HG02623 (cell line): ENCODE results near the gene APOC4.
"Not testable (repeated sequence)": the region's sequence is repeated elsewhere in the genome, so short reads cannot be mapped to it uniquely, and the experiment has no call there.

Experiments used
- ATAC-seq: cut with Tn5 transposase; IDR thresholded peaks from one replicate; pipeline ENCODE4 v1.9.1; 2021; ENCODE audit warnings: moderate library complexity; ENCODE audit not compliant: unreplicated experiment

The APOC4 gene

DNA sequence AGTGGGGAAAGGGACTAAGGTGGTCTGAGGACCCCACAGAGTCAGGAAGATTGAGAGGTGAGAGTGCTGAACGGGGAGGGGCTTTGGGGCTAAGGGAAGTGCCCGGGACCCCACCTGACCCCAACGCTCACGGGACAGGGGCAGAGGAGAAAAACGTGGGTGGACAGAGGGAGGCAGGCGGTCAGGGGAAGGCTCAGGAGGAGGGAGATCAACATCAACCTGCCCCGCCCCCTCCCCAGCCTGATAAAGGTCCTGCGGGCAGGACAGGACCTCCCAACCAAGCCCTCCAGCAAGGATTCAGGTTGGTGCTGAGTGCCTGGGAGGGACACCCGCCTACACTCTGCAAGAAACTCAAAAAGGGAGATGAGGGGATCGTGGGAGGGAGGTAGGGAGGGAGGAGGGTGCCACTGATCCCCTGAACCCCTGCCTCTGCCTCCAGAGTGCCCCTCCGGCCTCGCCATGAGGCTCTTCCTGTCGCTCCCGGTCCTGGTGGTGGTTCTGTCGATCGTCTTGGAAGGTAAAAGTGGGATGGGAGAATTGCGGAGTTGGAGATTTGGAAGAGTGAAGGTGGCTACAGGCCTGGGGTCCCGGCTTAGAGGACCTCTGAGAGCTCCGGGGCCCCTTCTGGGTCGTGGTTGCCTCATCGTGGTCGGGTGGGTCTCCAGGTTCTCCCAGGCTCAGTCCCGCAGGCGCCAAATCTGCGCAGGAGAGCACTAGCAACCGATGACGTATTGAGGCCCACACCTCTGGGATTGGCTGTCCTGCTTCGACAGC is 27.4 kb upstream of the APOC4 start, which contains the start of gene APOC1:
Gene APOC1 (plus strand): TSS at position 176 of the 774 bp plus-strand sequence. CDS start 284 bp downstream, at position 460.
- ATAC-seq: peak; percentile 82

- no peak for ATAC-seq
Observed at GRCh38 chr19:44924243-44924725, 17.8 kb upstream of the APOC4 start.

- no peak for ATAC-seq
Observed at GRCh38 chr19:44925114-44925891, 16.7 kb upstream of the APOC4 start.

DNA sequence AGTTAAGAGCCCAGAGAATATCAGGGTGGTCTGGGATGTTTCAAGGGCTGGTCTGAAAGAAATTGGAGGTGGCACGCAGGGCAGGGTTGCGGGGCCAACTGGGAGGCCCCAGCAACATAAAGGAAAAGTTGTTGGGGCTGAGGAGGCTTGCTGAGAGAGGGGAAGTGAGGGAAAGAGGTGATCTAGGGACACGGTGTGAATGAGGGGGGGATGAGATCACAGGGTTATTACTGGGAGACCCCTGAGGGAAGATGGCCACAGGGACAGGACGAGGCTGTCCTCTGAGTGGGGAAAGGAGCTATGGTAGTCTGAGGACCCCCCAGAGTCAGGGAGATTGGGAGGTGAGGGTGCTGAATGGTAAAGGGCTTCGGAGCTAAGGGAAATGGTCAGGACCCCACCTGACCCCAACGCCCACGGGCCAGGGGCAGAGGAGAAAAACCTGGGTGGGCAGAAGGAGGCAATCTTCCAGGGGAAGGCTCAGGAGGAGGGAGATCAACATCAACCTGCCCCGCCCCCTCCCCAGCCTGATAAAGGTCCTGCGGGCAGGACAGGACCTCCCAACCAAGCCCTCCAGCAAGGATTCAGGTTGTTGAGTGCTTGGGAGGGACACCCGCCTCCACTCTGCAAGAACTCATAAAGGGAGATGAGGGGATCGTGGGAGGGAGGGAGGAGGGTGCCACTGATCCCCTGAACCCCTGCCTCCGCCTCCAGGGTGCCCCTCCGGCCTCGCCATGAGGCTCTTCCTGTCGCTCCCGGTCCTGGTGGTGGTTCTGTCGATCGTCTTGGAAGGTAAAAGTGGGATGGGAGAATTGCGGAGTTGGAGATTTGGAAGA is 15.6 kb upstream of the APOC4 start:
- ATAC-seq: not testable (repeated sequence)

DNA sequence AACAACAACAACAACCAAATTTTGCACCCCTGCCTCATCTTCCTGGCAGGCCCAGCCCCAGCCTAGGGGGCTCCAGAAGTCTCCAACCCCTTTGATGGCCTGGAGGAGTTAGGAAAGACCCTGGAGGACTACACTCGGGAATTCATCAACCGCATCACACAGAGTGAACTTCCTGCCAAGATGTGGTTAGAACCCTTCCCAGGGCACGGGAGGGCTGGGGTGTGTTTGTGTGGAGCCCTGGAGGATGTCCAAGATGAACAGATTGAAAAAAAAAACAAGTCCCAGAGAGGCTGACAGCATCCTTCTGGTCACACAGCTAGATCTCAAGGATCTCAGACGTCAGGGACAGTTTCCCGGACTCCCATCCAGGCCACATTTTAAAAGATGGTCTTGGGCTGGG is 14.3 kb upstream of the APOC4 start:
- no peak for ATAC-seq

DNA sequence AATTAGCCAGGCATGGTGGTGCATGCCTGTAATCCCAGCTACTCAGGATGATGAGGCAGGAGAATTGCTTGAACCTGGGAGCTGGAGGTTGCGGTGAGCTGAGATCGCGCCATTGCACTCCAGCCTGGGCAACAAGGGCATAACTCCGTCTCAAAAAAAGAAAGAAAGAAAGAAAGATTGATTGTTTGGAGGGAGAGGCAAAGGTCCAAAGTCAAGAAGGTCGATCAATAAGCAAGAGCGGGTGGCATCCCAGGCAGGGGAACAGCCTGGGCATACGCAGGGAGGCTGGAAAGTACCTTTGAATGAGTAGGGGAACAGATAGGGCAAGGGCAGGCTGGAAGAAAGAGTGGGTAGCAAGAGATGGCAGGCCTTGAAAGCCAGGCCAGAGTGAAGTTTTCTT is 11.9 kb upstream of the APOC4 start:
- no peak for ATAC-seq

- ATAC-seq: no peak
Observed at GRCh38 chr19:44931541-44931940, 10.5 kb upstream of the APOC4 start.

DNA sequence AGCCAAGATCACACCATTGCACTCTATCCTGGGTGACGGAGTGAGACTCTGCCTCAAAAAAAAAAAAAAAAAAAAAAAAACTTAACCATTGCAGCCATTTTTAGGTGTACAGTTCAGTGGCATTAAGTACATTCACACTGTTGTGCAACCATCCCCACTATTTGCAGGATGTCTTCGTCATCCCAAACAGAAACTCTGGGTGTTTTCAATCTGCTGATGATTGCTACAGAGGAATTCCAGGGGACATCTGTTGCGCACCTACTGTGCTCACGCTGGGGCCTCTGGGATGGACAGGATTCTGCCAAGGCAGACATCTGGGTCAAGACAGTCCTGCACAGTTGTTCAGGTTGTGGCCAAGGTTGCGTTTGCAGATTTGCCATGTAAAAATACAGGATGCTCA is 2.4 kb upstream of the APOC4 start:
- ATAC-seq: no peak

- ATAC-seq: no peak
Observed at GRCh38 chr19:44943801-44944249, 1.8 kb downstream of the APOC4 start.

GRCh38 chr19:44947041-44947581 is 5.1 kb downstream of the APOC4 start:
- ATAC-seq: no peak

DNA sequence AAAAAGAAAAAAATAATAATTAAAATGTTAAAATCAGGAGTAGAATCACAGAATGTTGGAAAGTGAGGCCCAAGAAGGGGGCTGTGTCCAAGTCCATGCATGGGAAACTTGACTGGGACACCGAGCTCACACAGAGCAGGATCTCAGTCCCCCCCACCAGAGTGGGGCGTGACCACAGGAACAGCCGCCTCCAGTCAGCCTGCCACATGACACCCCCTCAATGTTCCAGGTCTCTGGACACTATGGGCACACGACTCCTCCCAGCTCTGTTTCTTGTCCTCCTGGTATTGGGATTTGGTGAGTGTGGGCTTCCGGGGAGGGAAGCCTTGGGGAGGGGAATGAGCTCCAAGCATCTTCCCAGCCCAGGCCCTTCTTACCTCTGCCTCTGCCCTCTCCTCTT is 6.2 kb downstream of the APOC4 start:
- no peak for ATAC-seq

DNA sequence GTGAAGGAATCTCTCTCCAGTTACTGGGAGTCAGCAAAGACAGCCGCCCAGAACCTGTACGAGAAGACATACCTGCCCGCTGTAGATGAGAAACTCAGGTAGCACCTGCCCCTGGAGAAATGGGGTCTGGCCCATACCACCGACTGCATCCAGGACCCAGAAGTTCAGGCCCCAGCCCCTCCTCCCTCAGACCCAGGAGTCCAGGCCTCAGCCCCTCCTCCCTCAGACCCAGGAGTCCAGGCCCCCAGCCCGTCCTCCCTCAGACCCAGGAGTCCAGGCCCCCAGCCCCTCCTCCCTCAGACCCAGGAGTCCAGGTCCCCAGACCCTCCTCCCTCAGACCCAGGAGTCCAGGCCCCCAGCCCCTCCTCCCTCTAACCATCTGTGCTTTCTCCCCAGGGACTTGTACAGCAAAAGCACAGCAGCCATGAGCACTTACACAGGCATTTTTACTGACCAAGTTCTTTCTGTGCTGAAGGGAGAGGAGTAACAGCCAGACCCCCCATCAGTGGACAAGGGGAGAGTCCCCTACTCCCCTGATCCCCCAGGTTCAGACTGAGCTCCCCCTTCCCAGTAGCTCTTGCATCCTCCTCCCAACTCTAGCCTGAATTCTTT is 6.8 kb downstream of the APOC4 start:
- no peak for ATAC-seq

DNA sequence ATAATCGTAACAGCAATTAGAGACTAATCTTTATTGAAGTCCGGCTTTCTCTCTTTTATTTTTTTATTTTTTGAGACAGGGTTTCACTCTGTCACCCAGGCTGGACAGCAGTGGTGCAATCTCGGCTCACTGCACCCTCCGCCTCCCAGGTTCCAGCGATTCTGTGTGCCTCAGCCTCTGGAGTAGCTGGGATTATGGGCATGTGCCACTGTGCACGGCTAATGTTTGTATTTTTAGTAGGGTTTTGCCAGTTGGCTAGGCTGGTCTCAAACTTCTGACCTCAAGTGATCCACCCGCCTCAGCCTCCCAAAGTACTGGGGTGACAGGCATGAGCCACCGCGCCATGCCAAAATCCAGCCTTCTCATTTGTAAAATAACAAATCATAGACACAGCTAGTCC is 7.5 kb downstream of the APOC4 start:
- no peak for ATAC-seq

GRCh38 chr19:44951179-44952159 is 9.4 kb downstream of the APOC4 start:
- ATAC-seq: no peak

- ATAC-seq: no peak
Observed at GRCh38 chr19:44954278-44954648, 12.2 kb downstream of the APOC4 start.

DNA sequence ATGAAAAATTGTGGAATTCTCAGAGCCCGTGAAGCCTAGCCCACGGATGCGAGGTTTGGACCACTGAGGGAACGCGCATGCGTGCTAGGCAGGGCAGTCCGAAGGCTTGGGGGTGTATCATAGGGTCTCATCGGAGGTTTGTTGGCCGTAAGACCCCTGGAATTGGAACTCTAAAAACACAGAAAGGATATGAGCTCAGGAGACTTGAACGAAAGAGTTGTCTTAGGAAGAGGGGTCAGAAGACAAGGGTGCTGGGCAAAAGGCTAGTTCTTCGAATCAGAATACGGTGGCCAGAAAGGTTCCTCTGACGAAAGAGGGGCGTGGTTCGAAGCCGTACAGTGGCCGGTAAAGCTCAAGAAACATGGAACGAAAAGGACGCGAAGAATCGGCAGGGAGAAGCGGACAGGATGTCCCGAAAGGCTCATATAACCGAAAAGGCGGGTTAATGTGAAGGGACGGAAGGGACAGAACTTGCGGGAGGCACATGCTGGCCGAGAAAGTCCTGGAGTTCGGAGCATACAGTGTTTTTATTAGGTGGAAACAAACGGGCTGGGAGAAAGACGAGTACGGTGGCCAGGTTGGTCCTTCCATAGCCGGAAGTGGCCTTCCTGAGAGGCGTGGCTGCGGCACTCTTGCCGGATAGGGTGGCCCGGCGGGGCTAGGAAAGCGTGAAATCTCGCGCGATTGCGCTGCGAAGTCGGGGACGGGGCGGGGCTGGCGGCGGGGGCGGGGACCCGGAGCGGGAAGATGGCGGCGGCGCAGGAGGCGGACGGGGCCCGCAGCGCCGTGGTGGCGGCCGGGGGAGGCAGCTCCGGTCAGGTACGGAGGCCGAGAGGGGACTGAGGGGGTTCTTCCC is 12.8 kb downstream of the APOC4 start, which contains the start of gene CLPTM1:
Gene CLPTM1 (plus strand): TSS at position 732 of the 856 bp plus-strand sequence. CDS start 16 bp downstream, at position 748.
- ATAC-seq: peak; percentile 79

DNA sequence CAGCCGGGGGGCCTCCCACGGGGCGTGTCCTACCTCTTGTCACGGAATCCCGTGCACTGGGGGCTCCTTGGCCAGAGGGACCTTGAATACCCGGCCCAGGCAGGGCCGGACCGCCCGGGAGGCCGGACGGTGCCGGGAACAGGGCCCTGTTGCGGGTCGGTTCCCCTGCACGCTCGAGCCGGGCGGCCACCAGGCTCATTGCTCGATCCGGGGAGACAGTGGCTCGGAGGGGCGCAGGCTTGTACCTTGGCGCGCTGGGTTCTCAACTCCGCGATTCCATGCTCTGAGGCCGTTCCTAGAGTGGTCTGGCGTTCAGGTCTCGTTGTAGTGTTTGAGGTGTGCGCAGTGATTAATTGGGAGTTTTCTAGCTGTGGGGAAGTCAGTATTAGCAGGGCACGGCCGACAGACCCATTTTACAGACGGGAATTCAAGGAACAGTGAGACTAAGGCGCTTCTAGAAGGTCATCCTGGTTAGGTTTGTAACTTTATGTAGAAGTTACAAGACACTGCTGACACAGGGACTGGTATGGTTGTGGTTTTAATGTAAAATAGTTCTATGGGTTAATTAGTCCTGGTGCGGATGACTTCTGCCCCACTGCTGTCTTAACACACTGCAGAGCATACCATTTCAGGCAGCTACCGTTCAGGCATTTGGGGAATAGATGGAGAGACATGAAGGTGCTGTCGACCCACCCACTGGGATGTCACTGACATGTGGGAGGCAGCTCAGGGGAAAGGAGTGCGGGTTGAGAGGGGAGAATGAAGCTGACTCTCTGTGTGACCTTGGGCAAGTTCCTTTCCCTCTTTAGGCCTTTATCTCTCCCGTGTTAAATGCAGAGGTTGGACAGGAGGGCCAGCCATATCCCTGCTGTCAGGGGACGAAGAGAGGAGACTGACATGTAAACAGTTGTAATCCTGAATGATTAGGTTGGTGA is 13.7 kb downstream of the APOC4 start:
- no peak for ATAC-seq
